LHCN-M2 (cell line): ENCODE measurements around the gene MYO3B. TPM values are rescaled to one million over a fixed set of nuclear protein-coding genes. Genes with fewer than 3 reads are reported as not detected.
"Not testable (repeated sequence)": the region's sequence is repeated elsewhere in the genome, so short reads cannot be mapped to it uniquely, and the experiment has no call there.

ENCODE experiments used
- DNase-seq: peaks from one replicate; pipeline ENCODE4 v3.0.0-alpha.2; 2012; ENCODE audit warnings: low read depth
- total RNA-seq: library from RNA; depleted of rRNA; stranded (reverse); fragments of >200 nt; gene quantifications from 2 replicates; pipeline ENCODE4 v1.2.3, GENCODE V29; 2014

The MYO3B gene
- total RNA-seq, 1 experiment from 2014 or later: 0.06 TPM

DNA sequence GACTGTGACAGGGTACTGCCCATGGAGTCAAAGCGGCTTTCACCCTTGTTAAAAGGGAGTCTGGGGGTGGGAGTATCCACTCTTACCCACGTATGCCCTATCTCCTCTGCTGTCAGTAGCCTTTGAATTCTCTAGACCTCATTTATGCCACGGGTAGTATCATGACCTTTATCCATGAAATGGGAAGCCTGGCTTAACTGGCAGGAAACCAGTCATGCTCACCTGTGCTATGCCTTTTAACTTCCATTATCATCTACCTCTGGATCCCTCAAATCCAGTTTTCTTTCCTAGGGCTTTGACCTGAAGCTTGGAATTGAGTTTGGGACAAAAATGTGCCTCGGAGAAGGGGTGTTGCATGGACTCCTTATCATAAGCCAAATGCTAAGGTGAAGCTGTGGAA is 30.0 kb downstream of the MYO3B start:
- no peak for DNase-seq

DNA sequence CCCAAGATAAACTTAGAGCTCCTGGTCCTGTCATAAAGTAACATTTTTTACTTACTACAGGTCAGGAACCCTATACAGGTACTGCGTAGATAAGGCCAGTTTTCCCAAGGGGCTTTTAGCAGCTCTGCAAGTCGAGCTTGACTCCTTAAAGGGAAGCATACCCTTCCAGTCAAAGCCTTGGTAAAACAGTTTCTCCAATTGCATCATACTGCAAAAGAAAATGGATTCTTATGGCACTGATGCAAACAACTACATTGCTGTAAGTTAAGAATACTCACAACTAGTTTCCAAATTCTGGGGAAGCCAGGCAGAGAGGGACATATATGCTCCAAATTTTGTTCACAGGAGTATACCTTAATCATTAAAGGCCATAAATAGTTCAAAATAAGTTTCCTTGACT is 31.0 kb downstream of the MYO3B start:
- DNase-seq: no peak

DNA sequence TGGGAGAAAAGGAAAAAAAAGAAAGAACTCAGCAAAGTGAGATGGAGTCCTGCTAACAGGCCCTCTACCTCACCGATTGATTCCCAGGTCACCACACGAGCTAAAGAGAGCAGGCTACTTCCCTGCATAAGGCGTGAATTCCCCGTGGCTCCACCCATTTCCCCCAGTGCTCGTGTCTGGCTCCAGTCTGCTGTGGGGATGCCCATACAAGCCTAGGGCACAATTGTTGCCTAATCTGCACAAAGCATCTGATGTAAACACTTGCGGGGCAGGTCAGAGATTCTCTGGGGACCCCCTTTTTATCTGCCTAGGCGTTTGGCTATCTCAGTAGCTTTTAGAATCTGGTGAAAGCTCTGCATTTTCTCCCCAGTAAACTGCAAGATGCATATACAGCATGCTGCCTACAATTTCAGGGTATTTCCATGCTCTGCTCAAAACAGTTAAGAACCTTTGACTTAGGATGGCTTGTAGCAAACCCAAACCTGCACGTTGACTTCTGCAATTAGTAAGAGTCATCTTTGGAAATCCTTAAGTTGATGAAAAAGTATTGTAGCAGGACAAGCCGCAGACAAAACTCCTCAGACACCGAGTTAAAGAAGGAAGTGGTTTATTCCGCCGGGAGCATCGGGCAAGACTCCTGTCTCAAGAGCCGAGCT is 34.8 kb downstream of the MYO3B start:
- no peak for DNase-seq

DNA sequence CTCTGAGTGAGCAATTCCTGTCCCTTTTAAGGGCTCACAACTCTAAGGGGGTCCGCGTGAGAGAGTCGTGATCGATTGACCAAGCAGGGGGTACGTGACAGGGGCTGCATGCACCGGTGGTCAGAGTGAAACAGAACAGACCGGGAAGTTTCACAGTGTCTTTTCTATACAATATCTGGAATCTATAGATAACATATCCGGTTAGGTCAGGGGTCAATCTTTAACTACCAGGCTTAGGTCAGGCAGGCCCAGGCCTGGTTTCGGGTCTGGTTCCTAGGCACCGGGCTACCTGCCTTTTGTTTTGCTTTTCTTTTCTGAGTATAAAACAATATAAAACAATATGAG is 35.3 kb downstream of the MYO3B start:
- DNase-seq: not testable (repeated sequence)

DNA sequence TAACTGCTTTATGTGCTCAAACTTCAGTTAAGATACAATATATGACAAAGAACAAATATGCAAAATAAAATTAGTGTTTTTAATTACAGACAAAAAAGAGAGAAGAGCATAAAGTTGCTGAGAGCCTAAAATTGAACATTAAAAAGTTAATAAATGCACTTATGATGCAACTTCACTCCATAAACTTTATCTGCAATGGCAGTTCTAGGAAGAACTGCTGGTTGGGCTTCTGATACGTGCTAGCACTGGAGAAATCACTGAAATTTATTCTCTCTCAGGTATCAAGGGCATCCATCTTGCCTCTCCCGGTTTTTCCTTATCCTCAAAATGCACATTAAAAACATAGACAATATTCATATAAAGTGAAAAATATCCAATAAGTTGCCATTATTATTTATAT is 35.7 kb downstream of the MYO3B start:
- DNase-seq: no peak

DNA sequence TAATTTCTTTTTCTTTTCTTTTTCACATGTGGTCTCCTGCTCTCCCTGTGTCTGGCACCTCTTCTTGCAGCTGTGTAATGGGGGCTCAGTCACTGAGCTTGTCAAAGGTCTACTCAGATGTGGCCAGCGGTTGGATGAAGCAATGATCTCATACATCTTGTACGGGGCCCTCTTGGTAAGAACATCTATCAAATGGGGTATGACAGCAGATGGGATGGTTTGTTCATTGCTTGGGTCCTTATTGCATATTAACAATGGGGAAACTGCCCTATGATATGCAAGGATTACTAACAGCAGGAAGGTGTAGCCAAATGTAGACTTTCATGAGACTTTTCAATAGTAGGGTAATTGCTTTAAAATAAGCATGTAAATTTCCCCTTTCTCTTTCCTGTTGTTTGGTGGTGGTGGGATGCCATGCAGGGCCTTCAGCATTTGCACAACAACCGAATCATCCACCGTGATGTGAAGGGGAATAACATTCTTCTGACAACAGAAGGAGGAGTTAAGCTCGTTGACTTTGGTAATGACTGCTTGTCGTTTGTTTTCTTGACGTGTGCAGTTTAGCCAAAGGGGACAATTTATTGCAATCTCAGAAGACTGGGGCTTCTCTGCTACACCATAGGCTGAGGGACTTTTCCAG is 36.5 kb downstream of the MYO3B start:
- DNase-seq: no peak

DNA sequence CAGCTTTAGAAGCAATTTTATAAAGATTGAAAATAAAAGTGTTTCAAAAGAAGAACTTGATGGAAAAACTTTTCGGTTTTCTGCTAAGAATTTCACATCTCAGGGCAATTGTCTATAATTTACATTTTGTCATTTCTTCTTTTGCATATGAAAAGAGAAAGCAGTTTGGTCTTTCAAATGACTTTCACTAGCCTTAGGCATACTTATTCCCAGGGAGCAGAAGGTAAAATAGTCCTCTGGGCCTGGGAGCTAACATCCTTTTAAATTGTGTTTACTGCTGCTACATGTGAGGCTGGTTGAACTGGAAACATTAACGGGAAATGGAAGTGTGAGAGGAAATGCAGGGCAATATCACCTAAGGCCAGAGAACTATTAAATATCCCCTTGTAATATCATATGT is 37.1 kb downstream of the MYO3B start:
- no peak for DNase-seq

DNA sequence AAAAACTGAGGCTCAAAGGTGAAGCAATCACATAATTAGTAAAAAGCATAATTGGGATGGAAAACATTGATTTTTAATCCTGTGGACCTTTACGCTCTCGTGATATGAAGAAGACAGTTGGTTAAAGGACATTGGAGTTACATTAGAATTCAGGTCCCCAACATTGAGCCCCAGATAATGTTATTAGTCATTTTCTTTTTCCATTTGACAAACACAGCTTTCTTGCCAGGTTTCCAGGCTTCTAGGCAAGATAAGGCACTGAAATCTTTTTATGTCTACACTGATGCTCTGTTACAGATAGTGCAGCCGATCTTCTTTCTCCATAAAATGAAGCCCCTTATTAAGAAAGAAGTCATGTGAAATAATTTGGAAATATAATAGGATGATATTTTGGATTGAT is 38.5 kb downstream of the MYO3B start:
- no peak for DNase-seq

DNA sequence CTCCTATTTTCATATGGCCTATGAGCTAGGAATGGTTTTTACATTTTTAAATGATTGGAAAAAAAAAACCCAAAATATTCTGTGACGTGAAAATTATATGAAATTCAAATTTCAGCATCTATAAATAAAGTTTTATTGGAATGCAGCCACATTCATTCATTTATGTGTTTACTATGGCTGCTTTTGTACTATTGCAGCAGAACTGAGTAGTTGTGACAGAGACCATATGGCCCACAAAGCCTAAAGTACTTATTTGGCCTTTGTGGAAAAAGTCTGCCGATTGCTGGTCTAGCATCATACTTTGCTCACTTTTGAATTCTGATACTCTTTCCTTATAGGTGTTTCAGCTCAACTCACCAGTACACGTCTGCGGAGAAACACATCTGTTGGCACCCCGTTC is 39.0 kb downstream of the MYO3B start:
- DNase-seq: no peak

DNA sequence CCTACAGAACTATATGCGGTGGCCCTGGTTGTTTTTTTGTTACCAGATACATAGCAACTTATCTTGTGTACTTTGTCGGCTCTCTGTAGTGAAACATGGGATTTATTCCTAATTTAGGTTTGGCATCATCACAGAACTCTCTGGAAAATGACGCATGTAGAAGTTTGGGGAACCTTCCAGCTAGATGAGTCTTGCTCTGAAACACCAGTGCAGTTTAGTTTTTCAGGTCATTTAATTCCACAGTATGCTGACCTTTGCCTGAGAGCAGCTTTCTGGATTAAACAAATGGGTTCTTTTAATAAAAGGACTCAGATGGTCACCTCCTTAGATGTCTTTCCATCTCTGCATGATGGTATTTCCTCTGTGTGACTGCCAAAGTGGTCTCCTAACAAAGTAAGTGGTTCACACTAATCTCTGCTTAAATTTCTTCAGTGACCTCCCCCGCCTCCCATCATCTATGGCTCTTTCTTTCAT is 39.9 kb downstream of the MYO3B start:
- no peak for DNase-seq

DNA sequence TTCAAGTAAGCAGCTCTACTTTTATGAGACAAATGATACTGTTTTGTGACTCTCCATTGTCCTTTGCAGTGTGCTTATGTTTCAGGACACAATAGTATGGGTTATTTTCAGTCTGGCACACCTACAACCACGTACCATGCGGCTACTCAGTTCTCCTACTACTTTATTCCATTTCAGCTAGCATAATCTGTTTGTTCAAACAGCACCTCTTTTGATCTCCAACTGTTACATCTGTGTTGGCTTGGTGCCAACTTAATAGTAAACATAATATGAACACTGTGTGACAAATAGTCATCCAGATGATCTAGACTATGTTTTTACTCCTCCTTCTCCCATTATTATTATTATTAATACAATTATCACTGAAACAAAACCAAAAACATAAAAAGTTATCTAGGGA is 40.5 kb downstream of the MYO3B start:
- no peak for DNase-seq

DNA sequence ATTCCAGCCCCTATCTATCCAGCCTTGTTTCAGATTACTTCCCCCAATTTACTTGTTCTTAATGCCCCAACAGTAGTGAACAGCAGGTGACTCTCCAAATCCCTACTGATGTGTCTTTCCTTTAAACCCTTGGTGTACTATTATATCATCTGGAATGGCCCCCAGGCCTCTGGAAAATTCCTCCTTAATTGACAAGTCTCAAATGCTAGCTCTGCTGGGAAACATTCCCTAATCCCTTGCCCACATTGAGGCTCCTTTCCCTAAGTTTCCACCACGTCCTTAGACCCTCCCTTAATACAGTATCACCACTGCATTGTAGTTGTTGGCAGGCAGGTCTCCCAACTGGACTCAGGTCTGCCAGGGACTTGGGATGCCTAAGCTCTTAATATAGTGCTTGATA is 41.0 kb downstream of the MYO3B start:
- no peak for DNase-seq

DNA sequence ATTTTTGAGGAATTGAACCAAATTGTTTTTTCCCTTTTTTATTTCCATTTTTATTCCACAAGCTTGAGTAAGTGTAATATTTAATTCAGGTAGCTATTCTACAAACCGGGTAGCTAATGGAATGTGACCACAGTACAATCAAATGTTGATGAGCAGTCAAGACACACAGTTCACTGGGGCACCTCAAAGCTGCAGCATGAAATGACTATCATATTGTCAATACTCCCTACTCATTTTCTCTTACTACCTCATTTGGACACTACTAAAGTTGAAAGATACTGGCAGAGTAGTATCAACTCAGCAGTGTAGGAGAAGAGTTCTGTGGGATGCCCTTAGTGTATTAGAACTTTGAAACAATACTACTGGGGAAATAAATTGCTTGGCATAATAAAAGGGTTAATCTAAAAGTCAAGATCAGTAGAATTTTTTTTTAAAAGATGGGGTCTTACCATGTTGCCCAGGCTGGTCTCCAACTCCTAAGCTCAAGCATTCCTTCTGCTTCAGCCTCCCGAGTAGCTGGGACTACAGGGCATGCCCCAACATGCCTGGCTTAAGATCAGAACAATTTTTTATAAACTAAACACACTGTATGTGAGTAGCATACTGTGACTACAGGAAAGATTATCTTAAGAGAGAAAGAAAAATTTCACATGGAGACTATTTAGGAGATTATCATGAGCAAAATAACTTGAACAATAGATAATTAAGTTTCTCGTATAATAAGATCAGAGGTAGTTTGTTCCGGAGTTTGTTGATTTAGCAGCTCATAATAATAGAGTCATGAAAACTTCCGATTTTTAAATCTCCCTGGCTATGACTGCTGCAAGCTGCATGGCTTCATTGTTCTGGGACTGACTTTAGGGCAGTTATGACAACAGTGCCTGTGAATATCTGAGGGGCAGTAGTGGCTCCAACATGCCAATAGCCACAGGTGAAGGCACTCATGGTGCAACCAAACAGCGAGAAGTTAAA is 43.7 kb downstream of the MYO3B start:
- DNase-seq: peak; percentile 52

DNA sequence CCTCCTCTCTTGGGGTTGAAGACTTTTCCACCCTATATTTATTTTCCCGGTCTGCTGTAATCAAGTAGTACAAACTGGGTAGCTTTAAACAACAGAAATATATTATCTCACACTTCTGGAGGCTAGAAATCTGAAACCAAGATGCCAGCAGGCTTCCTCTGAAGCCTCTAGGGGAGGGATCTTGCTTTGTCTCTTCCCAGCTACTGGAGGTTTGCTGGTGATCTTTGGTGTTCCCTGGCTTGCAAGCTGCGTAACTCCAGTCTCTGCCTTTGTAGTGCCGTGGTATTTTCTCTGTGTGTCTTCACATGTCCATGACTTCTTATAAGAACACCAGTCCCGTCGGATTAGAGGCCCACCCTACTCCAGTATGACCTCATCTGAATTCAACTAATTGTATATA is 44.4 kb downstream of the MYO3B start:
- peak; percentile 31 for DNase-seq

DNA sequence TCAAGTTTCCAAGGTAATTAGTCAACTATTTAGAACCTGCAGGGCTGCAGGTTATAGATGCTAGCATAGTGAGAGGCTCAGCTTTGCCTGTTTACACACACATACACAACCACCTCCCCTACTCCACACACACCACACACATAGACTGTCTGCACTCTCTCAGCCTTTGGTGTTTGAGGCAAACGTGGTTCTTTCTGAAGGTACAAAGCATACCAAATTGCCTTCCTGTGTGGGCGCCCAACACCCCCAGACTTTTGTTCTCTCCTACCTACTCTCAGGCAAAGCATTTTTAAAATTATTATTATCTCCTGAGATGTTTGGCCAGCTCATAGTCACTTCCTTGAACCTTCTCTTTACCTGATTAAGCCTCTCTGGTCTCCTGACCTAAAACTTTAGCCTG is 44.9 kb downstream of the MYO3B start:
- no peak for DNase-seq

DNA sequence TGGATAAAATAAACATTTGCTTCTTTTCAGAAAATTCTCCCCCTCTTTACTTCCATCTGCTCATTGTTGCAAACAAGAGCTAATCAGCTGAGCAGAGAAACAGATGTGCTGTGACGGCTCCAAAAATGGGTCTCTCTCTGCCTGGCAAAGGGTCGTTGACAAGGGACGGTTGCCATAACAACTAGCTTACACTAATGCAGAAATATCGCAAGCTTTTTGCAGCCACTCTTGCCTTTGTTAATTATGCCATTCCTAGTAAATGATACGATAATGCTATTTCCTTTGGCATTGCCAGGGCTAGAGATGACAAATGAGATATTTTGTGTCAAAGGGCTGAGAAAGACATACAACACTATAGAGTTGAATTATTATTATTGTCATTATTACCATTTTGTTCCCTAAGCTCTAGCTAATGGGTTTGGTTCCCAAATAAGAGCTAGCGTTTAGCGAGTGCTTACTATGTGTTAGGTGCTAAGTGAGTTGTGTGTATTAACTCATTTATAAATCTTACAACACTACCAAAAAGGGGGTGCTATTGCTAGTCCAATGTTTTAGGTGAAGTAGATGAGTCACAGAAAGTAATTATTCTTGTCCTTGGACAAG is 46.8 kb downstream of the MYO3B start:
- no peak for DNase-seq

DNA sequence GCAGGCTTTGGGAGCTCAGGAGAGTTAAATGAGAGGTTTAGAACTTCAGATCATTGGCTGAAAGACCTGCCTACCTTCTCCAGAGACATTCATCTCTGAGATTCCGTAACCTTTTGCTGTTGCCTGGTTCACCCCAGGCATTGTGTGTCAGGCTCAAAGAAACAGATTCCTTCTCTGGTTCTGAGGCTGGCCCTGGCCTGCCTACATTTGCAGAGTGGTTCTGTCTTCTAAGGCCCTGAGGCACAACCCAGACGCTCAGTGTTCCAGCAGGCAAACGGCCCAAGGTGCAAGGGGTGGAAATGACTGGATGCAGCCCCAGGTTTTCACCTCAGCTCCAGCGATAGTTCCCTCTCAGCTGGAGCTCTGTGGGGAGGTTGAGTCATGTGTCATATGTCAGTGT is 48.3 kb downstream of the MYO3B start:
- DNase-seq: no peak

DNA sequence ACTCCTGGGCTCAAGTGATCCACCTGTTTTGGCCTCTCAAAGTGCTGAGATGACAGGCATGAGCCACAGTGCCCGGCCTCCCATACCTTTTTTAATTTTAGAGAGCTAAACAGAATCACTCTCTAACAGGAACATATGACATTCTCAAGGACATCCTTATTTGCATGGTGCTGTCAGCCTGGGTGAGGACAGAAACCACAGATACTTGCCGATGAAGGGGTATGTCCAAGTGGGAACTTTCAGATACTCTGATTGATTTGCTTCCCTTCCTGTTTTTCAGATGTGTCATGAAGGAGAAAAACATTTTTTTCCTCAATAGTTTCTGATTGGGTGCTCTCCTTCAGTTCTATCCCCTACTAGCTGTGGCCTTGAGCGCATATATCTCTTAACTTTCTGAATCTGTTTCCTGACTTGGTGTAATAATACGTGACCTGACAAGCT is 49.6 kb downstream of the MYO3B start:
- DNase-seq: no peak

DNA sequence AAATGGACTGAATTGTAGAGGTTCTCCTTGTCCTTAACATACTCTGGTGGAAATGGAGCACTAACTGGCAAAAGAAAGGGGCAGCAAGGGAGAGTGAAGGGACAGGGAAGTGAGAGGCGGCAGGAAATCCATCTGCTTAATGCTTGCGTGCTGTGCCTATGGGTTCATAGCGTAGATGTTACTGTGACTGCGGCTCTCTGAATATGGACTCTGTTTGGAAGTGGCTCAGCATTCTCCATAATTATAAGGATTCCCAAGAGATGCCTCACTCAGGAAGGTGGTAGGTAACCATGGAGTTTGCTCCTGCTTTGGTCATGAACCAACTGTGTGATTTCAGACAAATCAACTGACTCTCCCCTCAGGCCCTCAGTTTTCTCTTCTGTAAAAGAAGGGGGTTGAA is 50.0 kb downstream of the MYO3B start:
- DNase-seq: no peak

DNA sequence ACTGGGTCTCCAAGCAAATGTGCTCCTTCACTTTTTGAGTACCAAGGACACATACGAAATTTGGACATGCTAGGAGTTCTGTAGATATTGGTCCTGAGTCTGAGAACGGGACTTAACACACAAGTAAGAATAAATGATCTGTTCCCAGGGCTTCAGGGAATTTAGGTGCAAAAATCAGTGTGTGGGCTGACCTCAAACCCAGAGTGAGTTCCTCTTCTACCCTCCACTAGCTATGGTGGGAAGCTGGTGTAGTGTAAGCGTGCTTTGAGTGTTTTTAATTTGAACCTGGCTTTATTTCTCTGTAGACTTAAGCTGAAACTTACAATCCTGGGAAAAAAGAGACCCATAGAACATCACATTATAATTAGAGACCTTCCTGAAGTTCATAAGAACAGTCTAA is 50.5 kb downstream of the MYO3B start:
- no peak for DNase-seq

DNA sequence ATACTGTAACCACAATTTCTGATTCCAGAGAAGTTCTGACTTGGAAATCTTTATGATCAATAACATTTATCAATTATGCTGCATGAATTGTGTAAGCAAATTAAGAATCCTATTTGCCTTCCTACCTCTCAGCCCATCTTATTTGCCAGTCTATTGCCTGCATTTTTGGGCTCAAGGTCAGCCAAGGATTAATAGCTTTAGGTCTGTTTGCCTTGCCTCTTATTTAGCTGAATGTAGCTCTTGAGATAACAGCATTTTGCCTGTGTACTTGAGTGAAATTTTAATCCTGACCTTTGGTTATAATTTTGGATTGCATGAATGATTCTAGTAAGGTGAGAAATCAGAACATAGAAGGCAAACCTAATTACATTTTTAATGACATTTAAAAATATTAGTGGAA is 51.2 kb downstream of the MYO3B start:
- no peak for DNase-seq

DNA sequence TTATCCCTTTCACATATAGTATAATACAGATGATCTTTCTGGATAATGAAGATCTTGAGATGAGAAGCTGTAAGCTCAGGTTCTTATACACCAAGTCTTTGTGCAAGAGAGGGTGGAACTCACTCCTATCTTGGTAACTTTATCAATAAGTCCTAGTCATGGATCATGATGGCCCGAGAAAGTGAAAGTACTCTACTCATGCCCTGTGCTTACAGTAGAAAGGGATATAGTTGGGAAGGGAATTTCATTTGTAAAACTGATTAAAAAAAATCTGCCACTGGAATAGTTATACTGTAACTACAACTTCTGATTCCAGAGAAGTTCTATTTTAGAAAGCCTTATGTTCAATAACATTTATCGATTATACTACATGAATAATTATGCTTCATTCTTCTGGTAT is 51.8 kb downstream of the MYO3B start:
- no peak for DNase-seq
